ENCODE results near the gene ENG. TPM values are rescaled to one million over a fixed set of nuclear protein-coding genes. Genes with fewer than 3 reads are reported as not detected.

ENG gene
- total RNA-seq = 10 to 100 TPM in 2 of 3 donors, 1 to 10 TPM in 1; 8.5 to 13.6 (median 12.3) TPM
- 2.5 TPM for total RNA-seq (2013)

DNA sequence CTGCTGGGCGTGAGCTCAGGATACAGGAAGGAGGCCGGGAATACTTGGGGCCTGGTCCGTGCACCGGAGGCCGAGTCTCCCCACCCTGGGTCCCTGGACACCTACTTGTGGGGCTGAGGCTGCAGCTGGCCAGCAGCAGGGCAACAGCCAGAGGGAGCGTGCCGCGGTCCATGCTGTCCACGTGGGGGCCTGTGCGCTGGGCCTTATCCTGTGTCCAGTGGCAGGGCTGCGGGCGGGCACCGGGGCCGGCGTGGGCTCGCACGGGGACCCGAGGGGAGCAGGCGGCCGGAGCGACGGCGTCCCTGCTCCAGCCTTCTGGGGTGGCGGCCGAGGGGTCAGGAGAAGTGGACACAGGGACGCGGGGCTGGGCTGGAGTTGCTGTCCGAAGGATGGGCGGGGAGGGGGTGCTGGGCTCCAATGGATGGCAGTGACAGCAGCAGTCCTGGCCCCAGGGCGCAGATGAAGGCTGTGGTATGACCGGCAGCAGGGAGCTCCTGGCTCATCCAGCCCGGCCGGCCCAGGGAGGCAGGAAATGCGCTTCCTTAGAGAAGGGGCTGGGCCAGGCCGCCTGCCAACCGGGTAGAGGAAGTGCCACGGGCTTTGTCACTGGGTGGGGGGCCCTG is at the start of gene ENG:
TSS of gene ENG (minus strand) at position 475 of the 623 bp plus-strand sequence. CDS start at position 172, 303 bp downstream.
- TF ChIP-seq, protein P1, sequence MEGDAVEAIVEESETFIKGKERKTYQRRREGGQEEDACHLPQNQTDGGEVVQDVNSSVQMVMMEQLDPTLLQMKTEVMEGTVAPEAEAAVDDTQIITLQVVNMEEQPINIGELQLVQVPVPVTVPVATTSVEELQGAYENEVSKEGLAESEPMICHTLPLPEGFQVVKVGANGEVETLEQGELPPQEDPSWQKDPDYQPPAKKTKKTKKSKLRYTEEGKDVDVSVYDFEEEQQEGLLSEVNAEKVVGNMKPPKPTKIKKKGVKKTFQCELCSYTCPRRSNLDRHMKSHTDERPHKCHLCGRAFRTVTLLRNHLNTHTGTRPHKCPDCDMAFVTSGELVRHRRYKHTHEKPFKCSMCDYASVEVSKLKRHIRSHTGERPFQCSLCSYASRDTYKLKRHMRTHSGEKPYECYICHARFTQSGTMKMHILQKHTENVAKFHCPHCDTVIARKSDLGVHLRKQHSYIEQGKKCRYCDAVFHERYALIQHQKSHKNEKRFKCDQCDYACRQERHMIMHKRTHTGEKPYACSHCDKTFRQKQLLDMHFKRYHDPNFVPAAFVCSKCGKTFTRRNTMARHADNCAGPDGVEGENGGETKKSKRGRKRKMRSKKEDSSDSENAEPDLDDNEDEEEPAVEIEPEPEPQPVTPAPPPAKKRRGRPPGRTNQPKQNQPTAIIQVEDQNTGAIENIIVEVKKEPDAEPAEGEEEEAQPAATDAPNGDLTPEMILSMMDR (IDR thresholded peaks at IDR 0.05) = no peak
- Histone ChIP-seq H3K9me3 (ENCODE audit: control insufficient read depth, insufficient read depth, low read length) (peaks cover 7% of the 10 kb centered on the region), H3K36me3 (ENCODE audit: control insufficient read depth, insufficient read depth, low read length) (no peaks in the 10 kb centered on the region), H3K27ac (ENCODE audit: low read length) (peak within 1 kb of the TSS; percentile 72), H3K4me3 (ENCODE audit: low read length) (peak within 1 kb of the TSS; percentile 56), H3K4me1 (ENCODE audit: control insufficient read depth, insufficient read depth, low read length) (peaks cover 69% of the 10 kb centered on the region), H3K27me3 (ENCODE audit: control insufficient read depth, insufficient read depth, low read length) (no peaks in the 10 kb centered on the region)
- ATAC-seq (peak; percentile 35 to 61 (median 40)), DNase-seq (peak in 1 of 2 donors; percentile 50)
- Mint-ChIP-seq H3K4me3 (peak within 1 kb of the TSS; percentile 87), H3K27ac (peak within 1 kb of the TSS; percentile 80 to 87), H3K36me3 (peaks cover 3% of the 10 kb centered on the region), H3K27me3 (ENCODE audit: low read depth in 2 of 2) (no peaks in the 10 kb centered on the region), H3K4me1 (peaks cover 19 to 37% of the 10 kb centered on the region in 2 donors), H3K9me3 (peaks cover 0 to 2% of the 10 kb centered on the region in 2 donors)
- intact Hi-C loops (cut with micrococcal nuclease) = no loop called here
- WGBS (ENCODE audit: insufficient coverage) = 6% methylated on average over 36 of the region's 37 CpGs

DNA sequence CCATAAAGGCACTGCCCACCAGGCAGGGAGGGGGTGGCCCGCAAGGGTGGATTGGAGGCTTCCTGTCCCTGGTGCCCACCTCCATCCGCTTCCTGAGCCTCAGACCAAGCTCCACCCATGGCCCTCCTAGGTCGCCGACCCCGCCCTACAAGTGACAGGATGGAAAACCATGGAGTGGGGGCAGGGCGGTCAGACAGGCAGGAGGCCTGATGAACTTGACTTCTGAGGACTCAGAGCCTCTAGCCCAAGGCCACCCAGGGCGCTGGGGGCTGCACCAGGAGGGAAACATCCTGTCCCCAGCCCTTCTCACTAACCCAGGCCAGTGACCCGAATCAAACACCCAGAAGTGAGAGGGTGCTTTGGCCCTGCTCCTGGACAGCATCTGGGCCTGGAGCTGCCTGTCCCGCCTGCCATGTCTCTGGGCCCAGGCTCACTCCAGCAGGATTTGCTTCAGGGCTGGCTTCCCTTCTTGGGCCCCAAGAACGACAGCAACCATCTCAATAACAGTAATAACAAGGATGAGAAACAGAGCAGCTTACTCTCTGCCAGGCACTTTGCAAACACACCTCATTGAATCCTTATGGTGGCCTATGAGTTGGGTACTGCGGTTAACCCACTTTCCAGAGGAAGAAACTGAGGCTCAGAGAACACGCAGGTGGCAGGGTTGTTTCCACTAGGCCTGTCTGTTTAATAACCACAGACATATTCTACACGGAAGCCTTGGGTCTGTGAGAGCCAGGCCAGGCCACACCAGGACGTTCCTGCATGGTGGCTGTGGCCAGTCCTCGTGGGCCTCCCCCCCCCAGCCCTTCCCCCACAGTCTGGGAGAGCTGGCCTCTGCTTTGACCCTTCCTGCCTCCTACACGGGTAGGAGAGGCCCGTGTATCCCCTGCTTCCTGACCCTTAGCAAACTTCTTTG is 49.4 kb upstream of the ENG start:
- peaks cover 82% of the 10 kb centered on the region for H3K4me1 ChIP-seq (ENCODE audit: control insufficient read depth, insufficient read depth, low read length)
- peak overlapping the region; percentile 96 for H3K27ac ChIP-seq (ENCODE audit: low read length)
- H3K27ac Mint-ChIP-seq = peak overlapping the region; percentile 100
- no peaks in the 10 kb centered on the region for H3K27me3 Mint-ChIP-seq (ENCODE audit: low read depth in 2 of 2)
- H3K36me3 ChIP-seq (ENCODE audit: control insufficient read depth, insufficient read depth, low read length) = peaks cover 5% of the 10 kb centered on the region
- TF ChIP-seq, protein P1 (IDR thresholded peaks at IDR 0.05) = no peak
- ATAC-seq = peak in 2 of 3 donors; percentile 0 to 2
- 11% methylated on average over 17 of the region's 17 CpGs for WGBS (ENCODE audit: insufficient coverage)
- peak; percentile 54 to 69 for DNase-seq
- intact Hi-C loops (cut with micrococcal nuclease) = loop anchor here (2.0 kb wide), 1 partner anchor 123 kb away; no protein-coding TSS in a partner anchor
- H3K4me3 ChIP-seq (ENCODE audit: low read length) = peak overlapping the region; percentile 54
- peaks cover 33 to 51% of the 10 kb centered on the region in 2 donors for H3K4me1 Mint-ChIP-seq
- H3K27me3 ChIP-seq (ENCODE audit: control insufficient read depth, insufficient read depth, low read length) = no peaks in the 10 kb centered on the region
- H3K9me3 Mint-ChIP-seq = no peaks in the 10 kb centered on the region
- peak overlapping the region; percentile 99 for H3K4me3 Mint-ChIP-seq
- no peaks in the 10 kb centered on the region for H3K36me3 Mint-ChIP-seq
- no peaks in the 10 kb centered on the region for H3K9me3 ChIP-seq (ENCODE audit: control insufficient read depth, insufficient read depth, low read length)

DNA sequence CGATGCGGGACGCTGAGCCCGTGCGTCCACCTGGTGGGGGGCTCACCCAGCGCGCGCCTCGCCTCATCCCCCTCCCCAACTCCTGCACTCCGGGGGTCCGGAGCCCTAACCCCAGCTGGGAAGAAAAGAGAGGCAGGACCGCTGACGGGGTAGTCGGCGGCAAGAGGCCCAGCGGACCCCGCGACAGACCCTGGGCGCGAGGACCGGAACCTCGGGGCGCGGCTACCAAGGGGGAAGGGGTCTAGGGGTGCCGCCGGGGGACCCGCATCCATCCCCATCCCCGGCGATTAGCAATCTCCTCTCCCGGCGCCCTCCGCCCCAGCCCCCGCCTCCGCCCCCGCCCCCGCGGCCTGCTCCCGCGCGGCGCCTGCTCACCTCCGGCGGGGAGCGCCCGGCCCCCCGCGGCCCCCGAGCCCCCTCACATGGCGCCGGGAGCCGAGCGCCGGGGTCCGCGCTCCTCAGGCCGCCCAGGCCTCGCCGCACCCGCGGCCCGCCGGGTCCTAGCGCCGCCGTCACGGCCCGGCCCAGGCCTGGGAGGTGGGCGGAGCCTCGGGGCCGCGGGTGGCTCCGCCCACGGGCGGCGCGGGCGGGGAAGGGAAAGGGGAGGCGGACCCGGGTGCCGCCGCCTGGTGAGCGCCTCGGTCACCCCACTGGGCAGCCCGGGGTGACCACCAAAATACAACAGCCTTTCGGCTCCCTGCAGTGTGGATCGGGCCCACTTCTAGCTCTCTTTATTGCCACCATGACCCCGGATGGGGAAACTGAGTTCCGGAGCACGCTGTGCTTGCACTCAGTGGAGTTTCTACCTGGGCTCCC is 44.9 kb upstream of the ENG start, which contains the start of gene ST6GALNAC6:
TSS of gene ST6GALNAC6 (minus strand) at position 476 of the 816 bp plus-strand sequence. CDS start 1,622 bp downstream, outside the sequence.
- Histone ChIP-seq H3K27me3 (ENCODE audit: control insufficient read depth, insufficient read depth, low read length) (no peaks in the 10 kb centered on the region), H3K27ac (ENCODE audit: low read length) (peak within 1 kb of the TSS; percentile 58), H3K4me1 (ENCODE audit: control insufficient read depth, insufficient read depth, low read length) (peaks cover 77% of the 10 kb centered on the region), H3K4me3 (ENCODE audit: low read length) (peak within 1 kb of the TSS; percentile 95), H3K36me3 (ENCODE audit: control insufficient read depth, insufficient read depth, low read length) (peaks cover 22% of the 10 kb centered on the region), H3K9me3 (ENCODE audit: control insufficient read depth, insufficient read depth, low read length) (peaks cover 5% of the 10 kb centered on the region)
- TF ChIP-seq, protein P1 (IDR thresholded peaks at IDR 0.05) = no peak
- Mint-ChIP-seq H3K27ac (peak within 1 kb of the TSS; percentile 66 to 86), H3K9me3 (no peaks in the 10 kb centered on the region), H3K36me3 (no peaks in the 10 kb centered on the region), H3K4me1 (peaks cover 27 to 59% of the 10 kb centered on the region in 2 donors), H3K4me3 (peak within 1 kb of the TSS; percentile 93), H3K27me3 (ENCODE audit: low read depth in 2 of 2) (no peaks in the 10 kb centered on the region)
- DNase-seq (peak; percentile 73 to 86), ATAC-seq (peak; percentile 80 to 91 (median 88))
- WGBS (ENCODE audit: insufficient coverage) = under 1% methylated on average over 89 of the region's 89 CpGs
- intact Hi-C loops (cut with micrococcal nuclease) = no loop called here

Data from natural killer cell (primary cell).